SU-DHL-6 (cell line): ENCODE data around the gene AGBL3.

Source experiments
- H2AFZ ChIP-seq: fragments of 200-600 bp; sonication (generic); 2 replicates; pipeline ENCODE4 v1.6.1; 2014; ENCODE audit warnings: low read depth, mild to moderate bottlenecking, moderate library complexity, mixed read lengths, antibody characterized with exemption, low read length; ENCODE audit not compliant: severe bottlenecking
- H3F3A ChIP-seq: fragments of 200-600 bp; shearing (Covaris generic); 2 replicates; pipeline ENCODE4 v1.6.0; 2016; ENCODE audit warnings: antibody characterized with exemption, mild to moderate bottlenecking; ENCODE audit not compliant: insufficient read depth
- H3K27ac ChIP-seq: fragments of 200-600 bp; sonication (generic); 2 replicates; pipeline ENCODE4 v1.5.1; 2016; ENCODE audit warnings: low read depth, mild to moderate bottlenecking, low read length, moderate library complexity, mixed read lengths
- H3K27me3 ChIP-seq: fragments of 200-600 bp; sonication (generic), shearing (Covaris generic); 2 replicates; pipeline ENCODE4 v1.6.0; 2014; ENCODE audit warnings: mild to moderate bottlenecking, low read length
- H3K36me3 ChIP-seq: fragments of 200-600 bp; sonication (generic); 2 replicates; pipeline ENCODE4 v1.6.1; 2014; ENCODE audit warnings: mild to moderate bottlenecking, low read length, mixed read lengths
- H3K4me2 ChIP-seq: fragments of 300-600, 200-600 bp; shearing (Covaris generic), sonication (generic); 2 replicates; pipeline ENCODE4 v1.6.0; 2014; ENCODE audit warnings: low read length, low read depth, mild to moderate bottlenecking; ENCODE audit not compliant: poor library complexity, severe bottlenecking
- H3K4me3 ChIP-seq: fragments of 200-600 bp; sonication (generic); 2 replicates; pipeline ENCODE4 v1.5.1; 2014; ENCODE audit warnings: antibody characterized with exemption, low read length, mild to moderate bottlenecking, mixed read lengths; ENCODE audit not compliant: insufficient read depth, poor library complexity, severe bottlenecking
- H3K79me2 ChIP-seq: fragments of 200-600 bp; sonication (generic); 2 replicates; pipeline ENCODE4 v1.6.1; 2014; ENCODE audit warnings: mild to moderate bottlenecking, low read length, moderate library complexity; ENCODE audit not compliant: insufficient read depth
- H3K9ac ChIP-seq: fragments of 200-600 bp; sonication (generic); 2 replicates; pipeline ENCODE4 v1.7.0; 2014; ENCODE audit warnings: mild to moderate bottlenecking, low read length
- H3K9me2 ChIP-seq: fragments of 200-600 bp; sonication (generic); replicated peaks from 2 replicates; pipeline ENCODE4 v1.6.1; 2014; ENCODE audit warnings: low read length; ENCODE audit not compliant: insufficient read depth
- H3K9me3 ChIP-seq: fragments of 200-600 bp; sonication (generic); 2 replicates; pipeline ENCODE4 v1.6.1; 2014; ENCODE audit warnings: low read length, mixed read lengths; ENCODE audit not compliant: insufficient read depth
- H4K20me1 ChIP-seq: fragments of 200-600 bp; sonication (generic); 2 replicates; pipeline ENCODE4 v1.6.1; 2014; ENCODE audit warnings: low read depth, mild to moderate bottlenecking, antibody characterized with exemption, low read length, moderate library complexity, mixed read lengths
- EZH2phosphoT487 ChIP-seq: fragments of 200-600 bp; sonication (generic), shearing (Covaris generic); conservative IDR thresholded peaks from 2 replicates; pipeline ENCODE4 v1.6.1; 2018; ENCODE audit warnings: mild to moderate bottlenecking, antibody characterized with exemption, low read length, moderate library complexity, mixed read lengths
- TF ChIP-seq, protein P1 (sequence below): fragments of 200-600 bp; sonication (generic); IDR thresholded peaks from one replicate; pipeline ENCODE4 v1.5.1; 2017; ENCODE audit warnings: antibody characterized with exemption, mild to moderate bottlenecking, low read length, moderate library complexity; ENCODE audit not compliant: insufficient read depth, poor library complexity, severe bottlenecking

Gene AGBL3

DNA sequence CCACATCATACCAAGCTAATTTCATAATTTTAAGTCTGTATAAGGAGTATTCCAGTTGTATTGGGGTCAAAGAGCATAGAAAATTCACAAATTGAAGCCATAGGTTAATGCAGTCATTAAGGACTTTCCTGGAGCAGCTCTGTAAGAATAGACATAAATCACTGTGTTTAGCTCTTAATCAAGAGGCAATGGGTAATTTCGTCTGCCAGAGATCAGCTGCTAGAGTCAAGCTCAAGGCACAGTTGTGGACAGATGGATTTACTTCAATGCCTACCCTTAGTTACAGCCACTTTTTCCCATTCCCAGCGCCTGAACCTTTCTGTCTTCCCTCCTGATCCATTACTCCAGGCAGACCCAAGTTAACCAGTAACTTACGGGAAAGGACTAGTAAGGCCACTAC, 40.6 kb upstream of the AGBL3 start:
- Histone ChIP-seq H3K9ac (no peak overlapping the region), H2AFZ (no peak overlapping the region), H3K27me3 (no peaks in the 10 kb centered on the region), H3K36me3 (no peaks in the 10 kb centered on the region), H3K9me3 (no peaks in the 10 kb centered on the region), H3K27ac (no peak overlapping the region), H3K4me3 (no peak overlapping the region), H3F3A (no peaks in the 10 kb centered on the region), H3K4me2 (no peak overlapping the region), H4K20me1 (no peaks in the 10 kb centered on the region), H3K9me2 (no peaks in the 10 kb centered on the region), H3K79me2 (no peaks in the 10 kb centered on the region)
- TF ChIP-seq EZH2phosphoT487: no peak
- TF ChIP-seq, protein P1, sequence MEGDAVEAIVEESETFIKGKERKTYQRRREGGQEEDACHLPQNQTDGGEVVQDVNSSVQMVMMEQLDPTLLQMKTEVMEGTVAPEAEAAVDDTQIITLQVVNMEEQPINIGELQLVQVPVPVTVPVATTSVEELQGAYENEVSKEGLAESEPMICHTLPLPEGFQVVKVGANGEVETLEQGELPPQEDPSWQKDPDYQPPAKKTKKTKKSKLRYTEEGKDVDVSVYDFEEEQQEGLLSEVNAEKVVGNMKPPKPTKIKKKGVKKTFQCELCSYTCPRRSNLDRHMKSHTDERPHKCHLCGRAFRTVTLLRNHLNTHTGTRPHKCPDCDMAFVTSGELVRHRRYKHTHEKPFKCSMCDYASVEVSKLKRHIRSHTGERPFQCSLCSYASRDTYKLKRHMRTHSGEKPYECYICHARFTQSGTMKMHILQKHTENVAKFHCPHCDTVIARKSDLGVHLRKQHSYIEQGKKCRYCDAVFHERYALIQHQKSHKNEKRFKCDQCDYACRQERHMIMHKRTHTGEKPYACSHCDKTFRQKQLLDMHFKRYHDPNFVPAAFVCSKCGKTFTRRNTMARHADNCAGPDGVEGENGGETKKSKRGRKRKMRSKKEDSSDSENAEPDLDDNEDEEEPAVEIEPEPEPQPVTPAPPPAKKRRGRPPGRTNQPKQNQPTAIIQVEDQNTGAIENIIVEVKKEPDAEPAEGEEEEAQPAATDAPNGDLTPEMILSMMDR: no peak

DNA sequence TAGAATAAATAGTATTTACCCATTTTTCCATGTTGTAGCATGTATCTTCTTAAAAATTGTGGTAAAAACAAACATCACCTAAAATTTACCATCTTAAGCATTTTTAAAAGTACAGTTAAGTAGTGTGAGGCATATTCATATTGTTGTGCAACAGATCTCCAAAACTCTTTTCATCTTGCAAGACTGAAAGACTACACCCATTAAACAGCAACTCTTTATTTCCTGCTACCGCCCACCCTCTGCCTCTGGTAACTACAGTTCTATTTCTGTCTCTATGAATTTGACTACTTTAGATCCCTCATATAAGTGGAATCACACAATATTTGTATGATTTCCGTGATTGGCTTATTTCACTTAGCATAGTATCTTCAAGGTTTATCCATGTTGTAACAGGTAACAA, 40.0 kb upstream of the AGBL3 start:
- H3K36me3 ChIP-seq: no peaks in the 10 kb centered on the region
- no peaks in the 10 kb centered on the region for H3K9me3 ChIP-seq
- no peak overlapping the region for H2AFZ ChIP-seq
- H3K27me3 ChIP-seq: no peaks in the 10 kb centered on the region
- H3K27ac ChIP-seq: no peak overlapping the region
- no peak overlapping the region for H3K4me2 ChIP-seq
- no peak overlapping the region for H3K9ac ChIP-seq
- no peaks in the 10 kb centered on the region for H3F3A ChIP-seq
- H4K20me1 ChIP-seq: no peaks in the 10 kb centered on the region
- H3K9me2 ChIP-seq: no peaks in the 10 kb centered on the region
- no peak overlapping the region for H3K4me3 ChIP-seq
- no peaks in the 10 kb centered on the region for H3K79me2 ChIP-seq
- TF ChIP-seq, protein P1: no peak
- TF ChIP-seq EZH2phosphoT487: no peak

DNA sequence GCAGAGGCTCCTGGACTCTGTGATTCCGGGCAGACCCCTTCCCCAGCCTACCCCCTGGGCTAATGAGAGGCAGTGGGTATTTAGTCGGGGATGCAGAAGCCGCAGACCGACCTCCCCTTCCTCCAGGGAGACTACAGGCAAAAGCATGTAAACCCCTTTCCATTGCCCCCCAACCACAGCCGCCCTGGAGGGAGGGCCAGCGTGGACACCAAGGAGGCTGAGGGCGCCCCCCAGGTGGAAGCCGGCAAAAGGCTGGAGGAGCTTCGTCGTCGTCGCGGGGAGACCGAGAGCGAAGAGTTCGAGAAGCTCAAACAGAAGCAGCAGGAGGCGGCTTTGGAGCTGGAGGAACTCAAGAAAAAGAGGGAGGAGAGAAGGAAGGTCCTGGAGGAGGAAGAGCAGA, 39.0 kb upstream of the AGBL3 start:
- Histone ChIP-seq H3K9me2 (no peaks in the 10 kb centered on the region), H3K36me3 (no peaks in the 10 kb centered on the region), H3K27me3 (no peaks in the 10 kb centered on the region), H3K4me2 (no peak overlapping the region), H3K9me3 (no peaks in the 10 kb centered on the region), H3F3A (no peaks in the 10 kb centered on the region), H2AFZ (no peak overlapping the region), H4K20me1 (no peaks in the 10 kb centered on the region), H3K79me2 (no peaks in the 10 kb centered on the region), H3K27ac (no peak overlapping the region), H3K4me3 (no peak overlapping the region), H3K9ac (no peak overlapping the region)
- TF ChIP-seq, protein P1: no peak
- TF ChIP-seq EZH2phosphoT487: no peak
